DOHH2 (cell line): ENCODE results near the gene ASXL2.

Experiments used
- EZH2phosphoT487 ChIP-seq: fragments of 200-600 bp; sonication (generic); IDR thresholded peaks from 2 replicates; pipeline ENCODE4 v1.6.1; 2017; ENCODE audit warnings: borderline replicate concordance, mild to moderate bottlenecking, antibody characterized with exemption, low read length, moderate library complexity, mixed read lengths
- TF ChIP-seq, protein P1 (sequence below): fragments of 200-600 bp; sonication (generic); IDR thresholded peaks from one replicate; pipeline ENCODE4 v1.5.1; 2014; ENCODE audit warnings: antibody characterized with exemption, mild to moderate bottlenecking, low read depth, low read length; ENCODE audit not compliant: poor library complexity, severe bottlenecking

DNA sequence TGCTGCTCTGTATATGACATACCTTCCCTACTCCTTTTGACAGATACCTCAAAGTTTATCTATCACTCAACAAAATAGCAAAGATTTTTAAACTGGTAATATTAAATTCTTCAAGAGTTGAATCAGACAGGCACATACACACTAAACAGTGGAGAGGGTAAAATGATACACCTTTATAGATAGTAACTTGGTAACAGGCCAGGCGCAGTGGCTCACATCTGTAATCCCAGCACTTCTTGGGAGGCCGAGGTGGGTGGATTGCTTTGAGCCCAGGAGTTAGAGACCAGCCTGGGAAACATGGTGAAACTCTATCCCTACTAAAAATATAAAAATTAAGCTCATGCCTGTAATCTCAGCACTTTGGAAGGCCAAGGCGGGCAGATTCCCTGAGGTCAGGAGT is 23.2 kb downstream of the ASXL2 start:
- TF ChIP-seq, protein P1, sequence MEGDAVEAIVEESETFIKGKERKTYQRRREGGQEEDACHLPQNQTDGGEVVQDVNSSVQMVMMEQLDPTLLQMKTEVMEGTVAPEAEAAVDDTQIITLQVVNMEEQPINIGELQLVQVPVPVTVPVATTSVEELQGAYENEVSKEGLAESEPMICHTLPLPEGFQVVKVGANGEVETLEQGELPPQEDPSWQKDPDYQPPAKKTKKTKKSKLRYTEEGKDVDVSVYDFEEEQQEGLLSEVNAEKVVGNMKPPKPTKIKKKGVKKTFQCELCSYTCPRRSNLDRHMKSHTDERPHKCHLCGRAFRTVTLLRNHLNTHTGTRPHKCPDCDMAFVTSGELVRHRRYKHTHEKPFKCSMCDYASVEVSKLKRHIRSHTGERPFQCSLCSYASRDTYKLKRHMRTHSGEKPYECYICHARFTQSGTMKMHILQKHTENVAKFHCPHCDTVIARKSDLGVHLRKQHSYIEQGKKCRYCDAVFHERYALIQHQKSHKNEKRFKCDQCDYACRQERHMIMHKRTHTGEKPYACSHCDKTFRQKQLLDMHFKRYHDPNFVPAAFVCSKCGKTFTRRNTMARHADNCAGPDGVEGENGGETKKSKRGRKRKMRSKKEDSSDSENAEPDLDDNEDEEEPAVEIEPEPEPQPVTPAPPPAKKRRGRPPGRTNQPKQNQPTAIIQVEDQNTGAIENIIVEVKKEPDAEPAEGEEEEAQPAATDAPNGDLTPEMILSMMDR = no peak
- TF ChIP-seq EZH2phosphoT487 = no peak
